Prostate gland (tissue), 2 donors: ENCODE results near the gene ULK4. TPM values are rescaled to one million over a fixed set of nuclear protein-coding genes. Genes with fewer than 3 reads are reported as not detected.

Experiments
- DNase-seq: peaks from one replicate; pipeline ENCODE4 v3.0.0-alpha.2; 2019; ENCODE audit warnings: low spot score
- H3K27ac ChIP-seq, 2 donors: fragments of 200-600 bp; sonication (generic); 2 replicates each; pipeline ENCODE4 v1.5.1; 2017 to 2019
- H3K27me3 ChIP-seq: fragments of 200-600 bp; sonication (generic); replicated peaks from 2 replicates; pipeline ENCODE4 v1.5.1; 2019; ENCODE audit not compliant: insufficient read depth
- H3K36me3 ChIP-seq, 2 donors: fragments of 200-600 bp; sonication (generic); 1 replicate in 1 of 2; 2 replicates in 1 of 2; pipeline versions ENCODE4 v1.5.1 to v1.8.1; 2017 to 2019
- H3K4me1 ChIP-seq: fragments of 200-600 bp; sonication (generic); replicated peaks from 2 replicates; pipeline ENCODE4 v1.5.1; 2019
- H3K4me3 ChIP-seq, 2 donors: fragments of 200-600 bp; sonication (generic); 2 replicates each; pipeline ENCODE4 v1.5.1; 2017 to 2019
- H3K9me3 ChIP-seq: fragments of 200-600 bp; sonication (generic); 2 replicates; pipeline ENCODE4 v1.5.1; 2017
- CTCF ChIP-seq, 4 experiments: fragments of 200-600 bp in 2 of 4; fragments of 450-650 bp in 2 of 4; sonication (generic) in 2 of 4; IDR thresholded peaks; 1 replicate in 3 of 4; 2 replicates in 1 of 4; pipeline ENCODE4 v1.5.1; 2016 to 2019; ENCODE audit warnings: antibody characterized with exemption in 4 of 4, mild to moderate bottlenecking in 2 of 4, moderate library complexity in 2 of 4
- POLR2A ChIP-seq: fragments of 450-650 bp; IDR thresholded peaks from one replicate; pipeline ENCODE4 v1.6.1; 2016; ENCODE audit warnings: antibody characterized with exemption, mild to moderate bottlenecking
- POLR2AphosphoS5 ChIP-seq: sonication (generic); formaldehyde crosslinking; IDR thresholded peaks from one replicate; pipeline ENCODE4 v1.6.1; 2017; ENCODE audit warnings: antibody characterized with exemption
- WGBS: methylation state at CpG from one replicate; pipeline ENCODE4 v1.1.5; 2018; 5-methylcytosine and 5-hydroxymethylcytosine counted together
- intact Hi-C: fragments of 100-400 bp; cut with DNase I; formaldehyde crosslinking; loops from one replicate; pipeline ENCODE4 v1.14.2; 2022
- total RNA-seq, 2 donors: library from RNA; depleted of rRNA; stranded (reverse); fragments of >200 nt; gene quantifications; one replicate each; pipeline ENCODE4 v1.1.0, GENCODE V29; 2016

ULK4 gene
- total RNA-seq, 2 donors from 2014 or later: 23.1 to 33.7 TPM

- Histone ChIP-seq H3K9me3 (no peaks in the 10 kb centered on the region), H3K4me1 (no peaks in the 10 kb centered on the region), H3K36me3 (no peaks in the 10 kb centered on the region), H3K27ac (no peak overlapping the region), H3K27me3 (no peaks in the 10 kb centered on the region), H3K4me3 (no peak overlapping the region)
- TF ChIP-seq CTCF (IDR thresholded peaks at IDR 0.05) (no peak), POLR2AphosphoS5 (no peak), POLR2A (no peak)
- no peak for DNase-seq
- intact Hi-C loops: no loop called here
- 92% methylated on average over 5 of the region's 5 CpGs for WGBS
These were observed 383.1 kb downstream of the ULK4 start for GRCh38 chr3:41578798-41579197.

- Histone ChIP-seq H3K36me3 (no peaks in the 10 kb centered on the region), H3K4me1 (no peaks in the 10 kb centered on the region), H3K27me3 (no peaks in the 10 kb centered on the region), H3K27ac (no peak overlapping the region), H3K9me3 (no peaks in the 10 kb centered on the region), H3K4me3 (no peak overlapping the region)
- DNase-seq: peak; percentile 34
- WGBS: 18% methylated on average over 3 of the region's 3 CpGs
- intact Hi-C loops: no loop called here
- TF ChIP-seq POLR2A (no peak), CTCF (IDR thresholded peaks at IDR 0.05) (no peak), POLR2AphosphoS5 (no peak)
These were observed 386.2 kb downstream of the ULK4 start for GRCh38 chr3:41575724-41576123.

- Histone ChIP-seq H3K9me3 (no peaks in the 10 kb centered on the region), H3K27ac (no peak overlapping the region), H3K4me3 (no peak overlapping the region), H3K27me3 (no peaks in the 10 kb centered on the region), H3K36me3 (no peaks in the 10 kb centered on the region), H3K4me1 (no peaks in the 10 kb centered on the region)
- intact Hi-C loops: no loop called here
- no peak for DNase-seq
- WGBS: 82% methylated on average over 2 of the region's 2 CpGs
- TF ChIP-seq POLR2AphosphoS5 (no peak), CTCF (IDR thresholded peaks at IDR 0.05) (no peak), POLR2A (no peak)
These were observed 387.0 kb downstream of the ULK4 start for GRCh38 chr3:41574900-41575299.

GRCh38 chr3:41573591-41573990 lies 388.3 kb downstream of the ULK4 start:
- no peaks in the 10 kb centered on the region for H3K4me1 ChIP-seq
- intact Hi-C loops: no loop called here

More at GRCh38 chr3:41573591-41573990, 388.3 kb downstream of the ULK4 start:
- no peak overlapping the region for H3K4me3 ChIP-seq
- WGBS: 95% methylated on average over 4 of the region's 4 CpGs
- H3K27me3 ChIP-seq: no peaks in the 10 kb centered on the region
- DNase-seq: no peak
- no peaks in the 10 kb centered on the region for H3K9me3 ChIP-seq
- TF ChIP-seq POLR2A (no peak), POLR2AphosphoS5 (no peak), CTCF (IDR thresholded peaks at IDR 0.05) (no peak)
- no peak overlapping the region for H3K27ac ChIP-seq
- no peaks in the 10 kb centered on the region for H3K36me3 ChIP-seq
